COR-L47 (cell line): ENCODE measurements around the gene ISOC2.
"Not testable (repeated sequence)": the region's sequence is repeated elsewhere in the genome, so short reads cannot be mapped to it uniquely, and the experiment has no call there.

Source experiments
- DNase-seq: peaks from one replicate; lab custom pipeline; 2025; lab: John Stamatoyannopoulos, UW

Gene ISOC2

GRCh38 chr19:55457683-55458457, 3.6 kb downstream of the ISOC2 start:
- DNase-seq = no peak

GRCh38 chr19:55456347-55456746, 5.1 kb downstream of the ISOC2 start:
- DNase-seq = no peak

GRCh38 chr19:55455576-55456235, 5.7 kb downstream of the ISOC2 start:
- DNase-seq = no peak

- DNase-seq = peak; percentile 31
Observed at GRCh38 chr19:55454787-55455243, 6.6 kb downstream of the ISOC2 start.

- no peak for DNase-seq
Observed at GRCh38 chr19:55453511-55454260, 7.8 kb downstream of the ISOC2 start.

- DNase-seq = peak; percentile 90
Observed at GRCh38 chr19:55452749-55453346, 8.6 kb downstream of the ISOC2 start.

GRCh38 chr19:55451965-55452748, 9.3 kb downstream of the ISOC2 start:
- DNase-seq = peak; percentile 67

GRCh38 chr19:55451163-55451964, 10.1 kb downstream of the ISOC2 start:
- DNase-seq = no peak

GRCh38 chr19:55449469-55449868, 12.0 kb downstream of the ISOC2 start:
- no peak for DNase-seq

GRCh38 chr19:55448175-55448490, 13.3 kb downstream of the ISOC2 start:
- not testable (repeated sequence) for DNase-seq

- DNase-seq = peak; percentile 79
Observed at GRCh38 chr19:55447421-55448174, 13.8 kb downstream of the ISOC2 start.

- DNase-seq = no peak
Observed at GRCh38 chr19:55446060-55446459, 15.4 kb downstream of the ISOC2 start.

GRCh38 chr19:55444646-55445045, 16.8 kb downstream of the ISOC2 start:
- no peak for DNase-seq

GRCh38 chr19:55443824-55444480, 17.5 kb downstream of the ISOC2 start:
- no peak for DNase-seq

GRCh38 chr19:55443045-55443823, 18.2 kb downstream of the ISOC2 start, which contains the start of gene SHISA7:
TSS of gene SHISA7 (minus strand) at chr19:55443300. CDS start at chr19:55442863, 437 bp downstream.
- DNase-seq = peak; percentile 41

- DNase-seq = peak; percentile 35
Observed at GRCh38 chr19:55442372-55442961, 19.0 kb downstream of the ISOC2 start.

- peak; percentile 58 for DNase-seq
Observed at GRCh38 chr19:55441692-55442321, 19.6 kb downstream of the ISOC2 start.

GRCh38 chr19:55441319-55441691, 20.1 kb downstream of the ISOC2 start:
- no peak for DNase-seq
